ENCODE results near the gene POU3F3. TPM values are rescaled to one million over a fixed set of nuclear protein-coding genes. Genes with fewer than 3 reads are reported as not detected.

POU3F3 gene
- total and polyA plus RNA-seq, 2 of the 8 experiments (the other 6 are each of a cell fraction or from before 2014, with no cell fraction given), result 0.09 TPM; not detected in 1

GRCh38 chr2:104849101-104849500 lies 4.8 kb upstream of the POU3F3 start:
- no peak overlapping the region for H3K27ac ChIP-seq (ENCODE audit: low read depth, low read length)
- WGBS, 2 experiments (ENCODE audit: extremely low coverage in 1 of 2, insufficient coverage in 1 of 2, insufficient read length in 1 of 2, insufficient replicate concordance in 2 of 2, low coverage in 1 of 2, low lambda C conversion rate in 2 of 2, missing lambda C conversion rate in 1 of 2), result 9% methylated on average over 1 of the region's 1 CpG; no CpG with 5 or more reads in 1 of the 2 experiments
- TF ChIP-seq POLR2A (IDR thresholded peaks at IDR 0.05; ENCODE audit: control extremely low read depth in 1 of 2, low read depth in 2 of 2, low read length in 2 of 2), result no peak
- TF ChIP-seq ATF3 (IDR thresholded peaks at IDR 0.05; ENCODE audit: insufficient read depth, low read depth, low read length), result no peak
- TF ChIP-seq USF2 (IDR thresholded peaks at IDR 0.05; ENCODE audit: low read length), result no peak
- TF ChIP-seq BACH1 (IDR thresholded peaks at IDR 0.05; ENCODE audit: low read length), result no peak
- TF ChIP-seq SP1 (IDR thresholded peaks at IDR 0.05; ENCODE audit: low read depth, low read length), result no peak
- no peak for TF ChIP-seq TEAD4 (IDR thresholded peaks at IDR 0.05; ENCODE audit: low read depth, low read length)
- no peak for TF ChIP-seq SIX5 (IDR thresholded peaks at IDR 0.05; ENCODE audit: low read depth, low read length)
- TF ChIP-seq RNF2 (IDR thresholded peaks at IDR 0.05; ENCODE audit: borderline replicate concordance, low read depth, low read length, missing control alignments, poor library complexity, severe bottlenecking), result no peak
- no peak for TF ChIP-seq KDM4A (IDR thresholded peaks at IDR 0.05; ENCODE audit: low read depth, low read length, severe bottlenecking)
- no peak for TF ChIP-seq JUND (IDR thresholded peaks at IDR 0.05; ENCODE audit: low read length)
- TF ChIP-seq ASH2L (IDR thresholded peaks at IDR 0.05; ENCODE audit: low read length), result no peak
- TF ChIP-seq TAF7 (optimal IDR thresholded peaks at IDR 0.05; ENCODE audit: borderline replicate concordance, low read depth, low read length), result no peak
- no peak for TF ChIP-seq YY1 (IDR thresholded peaks at IDR 0.05; ENCODE audit: low read depth, low read length)

More at GRCh38 chr2:104849101-104849500, 4.8 kb upstream of the POU3F3 start:
- Histone ChIP-seq H3K4me1 (replicated peaks in 1 of 4; ENCODE audit: control insufficient read depth in 3 of 4, insufficient read depth in 4 of 4, low read length in 3 of 4) (peaks cover 16 to 44% (median 23%) of the 10 kb centered on the region in 4 experiments), H2BK20ac (ENCODE audit: low read length) (no peak overlapping the region), H3K4me2 (ENCODE audit: insufficient read depth in 1 of 2, low read depth in 2 of 2, low read length in 2 of 2) (no peak overlapping the region; a peak in 1 of 4 replicates), H2BK12ac (ENCODE audit: low read depth, low read length) (no peak overlapping the region), H3K9ac (replicated peaks in 1 of 4; ENCODE audit: extremely low read depth in 1 of 4, low read depth in 3 of 4, low read length in 3 of 4) (no peak overlapping the region), H3K27me3 (replicated peaks in 1 of 4; ENCODE audit: control insufficient read depth in 3 of 4, extremely low read depth in 1 of 4, insufficient read depth in 3 of 4, low read length in 3 of 4) (peaks cover 55 to 93% (median 74%) of the 10 kb centered on the region in 4 experiments), H3K79me2 (ENCODE audit: control insufficient read depth in 1 of 2, insufficient read depth in 2 of 2, low read length in 2 of 2) (no peaks in the 10 kb centered on the region), H2AK5ac (ENCODE audit: low read depth, low read length) (no peak overlapping the region), H4K8ac (ENCODE audit: extremely low read depth, insufficient read depth, low read length) (no peak overlapping the region), H3K18ac (ENCODE audit: extremely low read depth, low read length) (no peak overlapping the region), H3K36me3 (ENCODE audit: control insufficient read depth in 2 of 4, insufficient read depth in 4 of 4, low read length in 3 of 4) (no peaks in the 10 kb centered on the region), H2BK15ac (ENCODE audit: low read length) (no peak overlapping the region), H2AFZ (ENCODE audit: low read length) (no peak overlapping the region), H4K5ac (ENCODE audit: insufficient read length, low read depth, low read length) (no peak overlapping the region), H3K9me3 (ENCODE audit: insufficient read depth in 2 of 2, low read depth in 1 of 2, low read length in 1 of 2) (no peaks in the 10 kb centered on the region), H4K91ac (replicated peaks; ENCODE audit: insufficient read length, low read length) (no peak overlapping the region), H3K56ac (replicated peaks; ENCODE audit: insufficient read length, low read depth, low read length) (no peak overlapping the region), H3K79me1 (ENCODE audit: low read depth, low read length) (no peaks in the 10 kb centered on the region), H3K4me3 (ENCODE audit: extremely low read depth in 1 of 4, insufficient read depth in 2 of 4, low read depth in 3 of 4, low read length in 4 of 4) (no peak overlapping the region), H2BK5ac (ENCODE audit: low read depth, low read length) (no peak overlapping the region), H4K20me1 (replicated peaks in 1 of 2; ENCODE audit: control insufficient read depth in 1 of 2, insufficient read depth in 2 of 2, low read length in 2 of 2) (no peaks in the 10 kb centered on the region), H2BK120ac (replicated peaks; ENCODE audit: low read depth, low read length) (no peak overlapping the region), H3K23me2 (ENCODE audit: low read depth, low read length) (peaks cover 15% of the 10 kb centered on the region), H3K4ac (replicated peaks; ENCODE audit: insufficient read length, low read depth, low read length) (no peak overlapping the region), H3K14ac (ENCODE audit: insufficient read length) (no peak overlapping the region), H3K23ac (ENCODE audit: insufficient read length) (no peak overlapping the region)
- ChIA-PET CTCF (ENCODE audit: partially characterized antibody) (interaction anchor here (0.6 to 5.0 kb wide), 39 partner anchors 9 to 1873 kb away, joined by 3 to 60 read pairs (median 4); no protein-coding TSS in a partner anchor), POLR2A (ENCODE audit: partially characterized antibody) (interaction anchor here (2.4 kb wide), 1 partner anchor 11 kb away, joined by 12 read pairs; no protein-coding TSS in a partner anchor)
- FAIRE-seq (no peak), DNase-seq (ENCODE audit: low read depth in 1 of 2, low spot score in 2 of 2) (no peak)
